GM23338 (cell line): Measurements from ENCODE around the gene KRTAP10-5. TPM values are rescaled to one million over a fixed set of nuclear protein-coding genes. Genes with fewer than 3 reads are reported as not detected.

Experiments
- ATAC-seq: fragments of 200-7000 bp; cut with Tn5 transposase; 3 replicates; pipeline ENCODE4 v1.9.1; 2020
- DNase-seq: peaks from one replicate; pipeline ENCODE4 v3.0.0-alpha.2; 2015; ENCODE audit warnings: low spot score
- H2AFZ ChIP-seq: fragments of 200-600 bp; sonication (generic); 2 replicates; pipeline ENCODE4 v1.8.0; 2016; ENCODE audit warnings: antibody characterized with exemption, mild to moderate bottlenecking, moderate library complexity
- H3F3A ChIP-seq: fragments of 200-600 bp; sonication (generic); replicated peaks from 2 replicates; pipeline ENCODE4 v1.8.0; 2017; ENCODE audit warnings: antibody characterized with exemption, mixed run types, low read depth
- H3K27ac ChIP-seq: fragments of 200-600 bp; sonication (generic); 2 replicates; pipeline ENCODE4 v1.6.1; 2016; ENCODE audit warnings: low read depth
- H3K27me3 ChIP-seq: fragments of 200-600 bp; sonication (generic); 2 replicates; pipeline ENCODE4 v1.8.0; 2016; ENCODE audit warnings: mild to moderate bottlenecking, mixed run types, moderate library complexity; ENCODE audit not compliant: insufficient read depth
- H3K36me3 ChIP-seq: fragments of 200-600 bp; sonication (generic); 2 replicates; pipeline ENCODE4 v1.8.0; 2016; ENCODE audit warnings: mild to moderate bottlenecking; ENCODE audit not compliant: insufficient read depth
- H3K4me1 ChIP-seq: fragments of 200-600 bp; sonication (generic); 2 replicates; pipeline ENCODE4 v1.8.0; 2016; ENCODE audit warnings: mild to moderate bottlenecking, moderate library complexity; ENCODE audit not compliant: insufficient read depth
- H3K4me2 ChIP-seq: fragments of 200-600 bp; sonication (generic); 2 replicates; pipeline ENCODE4 v1.7.1; 2017; ENCODE audit warnings: mixed run types
- H3K4me3 ChIP-seq: fragments of 200-600 bp; sonication (generic); 2 replicates; pipeline ENCODE4 v1.6.1; 2016; ENCODE audit warnings: mixed run types
- H3K79me2 ChIP-seq: fragments of 200-600 bp; sonication (generic); replicated peaks from 2 replicates; pipeline ENCODE4 v1.8.0; 2017; ENCODE audit warnings: mild to moderate bottlenecking; ENCODE audit not compliant: insufficient read depth
- H3K9me2 ChIP-seq: fragments of 200-600 bp; sonication (generic); 2 replicates; pipeline ENCODE4 v1.8.0; 2017; ENCODE audit not compliant: insufficient read depth
- H4K20me1 ChIP-seq: fragments of 200-600 bp; sonication (generic); replicated peaks from 2 replicates; pipeline ENCODE4 v1.8.0; 2017; ENCODE audit warnings: mild to moderate bottlenecking; ENCODE audit not compliant: insufficient read depth
- H3K27ac Mint-ChIP-seq: 2 replicates; pipeline ENCODE4 v1.8.0; 2020; ENCODE audit warnings: inconsistent platforms, mild to moderate bottlenecking, moderate library complexity, mixed read lengths
- H3K27me3 Mint-ChIP-seq: 3 replicates; pipeline ENCODE4 v1.8.0; 2022; ENCODE audit warnings: low read depth, mild to moderate bottlenecking, moderate library complexity, mixed read lengths, inconsistent platforms; ENCODE audit not compliant: insufficient read depth, poor library complexity
- H3K36me3 Mint-ChIP-seq: 3 replicates; pipeline ENCODE4 v1.8.0; 2021; ENCODE audit warnings: low read depth, mild to moderate bottlenecking, inconsistent platforms, moderate library complexity, mixed read lengths
- H3K4me1 Mint-ChIP-seq: 3 replicates; pipeline ENCODE4 v1.8.0; 2020; ENCODE audit warnings: mild to moderate bottlenecking, inconsistent platforms, mixed read lengths
- H3K4me3 Mint-ChIP-seq: 3 replicates; pipeline ENCODE4 v1.8.0; 2021; ENCODE audit warnings: moderate library complexity, mild to moderate bottlenecking, inconsistent platforms, mixed read lengths
- H3K9me3 Mint-ChIP-seq: 3 replicates; pipeline ENCODE4 v1.8.0; 2020; ENCODE audit warnings: moderate library complexity, mild to moderate bottlenecking, inconsistent platforms, mixed read lengths
- CREB1 ChIP-seq: fragments of 250-450 bp; sonication (Bioruptor Pico); IDR thresholded peaks from 2 replicates; pipeline ENCODE4 v1.5.0; 2020; ENCODE audit warnings: low read depth, mild to moderate bottlenecking, moderate library complexity
- CTCF ChIP-seq, 2 experiments: fragments of 200-600 bp in 1 of 2; sonication (generic) in 1 of 2; conservative IDR thresholded peaks; 2 replicates each; pipeline versions ENCODE4 v1.5.1 to v1.6.1; 2016 to 2017; ENCODE audit warnings: antibody characterized with exemption in 2 of 2, low read depth in 2 of 2, mild to moderate bottlenecking in 2 of 2, moderate library complexity in 1 of 2
- EZH2phosphoT487 ChIP-seq: fragments of 200-600 bp; sonication (generic); IDR thresholded peaks from one replicate; pipeline ENCODE4 v1.8.1; 2018; ENCODE audit warnings: antibody characterized with exemption; ENCODE audit not compliant: unreplicated experiment
- STAT1 ChIP-seq: IDR thresholded peaks from one replicate; pipeline ENCODE4 v1.6.1; 2016; ENCODE audit warnings: antibody characterized with exemption; ENCODE audit not compliant: unreplicated experiment
- ZNF114 ChIP-seq: fragments of 250-450 bp; sonication (Bioruptor Pico); IDR thresholded peaks from 2 replicates; pipeline ENCODE4 v1.5.0; 2020; ENCODE audit warnings: mild to moderate bottlenecking, moderate library complexity
- ZNF462 ChIP-seq: fragments of 250-450 bp; sonication (Bioruptor Pico); IDR thresholded peaks from 2 replicates; pipeline ENCODE4 v1.5.0; 2020; ENCODE audit warnings: mild to moderate bottlenecking, moderate library complexity
- polyA plus RNA-seq: library from polyadenylated mRNA; unstranded; fragments of >200 nt; fragmentation: Nextera tagmentation; extraction: Ambion mirVana; gene quantifications from 2 replicates; pipeline ENCODE4 v1.2.1, GENCODE V29; 2016
- total RNA-seq: library from RNA; depleted of rRNA; stranded (reverse); fragments of >200 nt; shearing (Covaris generic); gene quantifications from 2 replicates; pipeline ENCODE4 v1.2.3, GENCODE V29; 2014

Gene KRTAP10-5
- total and polyA plus RNA-seq, 2 experiments from 2014 or later: not detected

DNA sequence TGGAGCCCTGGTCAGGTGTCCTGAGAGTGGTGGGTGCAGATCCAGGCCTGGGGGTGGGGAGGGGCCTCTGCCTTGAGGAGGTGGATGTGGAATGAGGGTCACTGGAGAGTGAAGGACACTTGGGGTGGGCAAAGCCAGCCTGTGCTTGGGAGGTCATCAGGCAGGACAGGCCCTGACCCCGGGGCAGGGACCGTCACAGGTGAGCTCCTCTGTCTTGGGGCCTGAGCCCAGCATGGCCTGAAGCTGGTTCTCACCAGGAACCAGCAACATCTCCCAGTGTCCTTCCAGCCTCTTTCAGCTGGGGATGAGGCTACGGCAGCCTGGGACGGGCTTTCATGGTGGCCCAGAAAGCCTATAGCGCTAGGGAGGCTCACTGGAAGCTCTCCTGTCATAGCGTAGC lies 28.3 kb downstream of the KRTAP10-5 start:
- Histone ChIP-seq H3F3A (0 out of 2 replicates have a peak, but pooled peaks cover 2% of the 10 kb centered on the region), H3K4me2 (no peak overlapping the region), H3K4me1 (peaks cover 28% of the 10 kb centered on the region), H3K27ac (no peak overlapping the region), H3K79me2 (no peaks in the 10 kb centered on the region), H3K9me2 (no peaks in the 10 kb centered on the region), H2AFZ (no peak overlapping the region), H3K36me3 (no peaks in the 10 kb centered on the region), H3K4me3 (no peak overlapping the region), H4K20me1 (no peaks in the 10 kb centered on the region), H3K27me3 (no peaks in the 10 kb centered on the region)
- peaks cover 7% of the 10 kb centered on the region for H3K36me3 Mint-ChIP-seq
- peaks cover 19% of the 10 kb centered on the region for H3K27me3 Mint-ChIP-seq
- no peak overlapping the region for H3K4me3 Mint-ChIP-seq
- no peak for TF ChIP-seq CTCF (conservative IDR thresholded peaks at IDR 0.05; ENCODE audit: low read depth in 2 of 2)
- no peak for TF ChIP-seq ZNF114
- no peak for TF ChIP-seq STAT1
- no peak for TF ChIP-seq ZNF462 (CRISPR knock-in tag)
- no peak for TF ChIP-seq EZH2phosphoT487
- TF ChIP-seq CREB1: no peak
- no peak overlapping the region for H3K27ac Mint-ChIP-seq
- H3K4me1 Mint-ChIP-seq: peaks cover 49% of the 10 kb centered on the region
- no peak for ATAC-seq
- H3K9me3 Mint-ChIP-seq: peaks cover 4% of the 10 kb centered on the region
- DNase-seq: no peak
